ENCODE measurements around the gene ARID4B.
"Not testable (repeated sequence)": the region's sequence is repeated elsewhere in the genome, so short reads cannot be mapped to it uniquely, and the experiment has no call there.

The ARID4B gene

DNA sequence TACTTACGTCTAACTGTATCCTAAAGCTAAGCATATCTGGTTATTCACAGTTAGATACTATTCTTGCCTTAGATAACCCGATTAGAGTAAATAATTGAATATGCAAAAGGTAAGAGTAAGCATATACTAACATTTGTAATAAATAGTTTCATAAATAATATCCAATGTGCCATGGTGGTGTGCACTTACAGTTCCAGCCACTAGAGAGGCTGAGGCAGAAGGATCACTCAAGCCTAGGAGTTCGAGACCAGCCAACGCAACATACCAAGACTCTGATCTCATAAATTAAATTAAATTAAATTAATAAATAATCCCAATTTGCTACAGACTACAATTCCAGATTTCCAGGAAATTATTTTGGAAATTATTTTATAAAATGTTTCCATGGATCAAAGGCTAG, 12.2 kb downstream of the ARID4B start:
- TF ChIP-seq, protein P1, sequence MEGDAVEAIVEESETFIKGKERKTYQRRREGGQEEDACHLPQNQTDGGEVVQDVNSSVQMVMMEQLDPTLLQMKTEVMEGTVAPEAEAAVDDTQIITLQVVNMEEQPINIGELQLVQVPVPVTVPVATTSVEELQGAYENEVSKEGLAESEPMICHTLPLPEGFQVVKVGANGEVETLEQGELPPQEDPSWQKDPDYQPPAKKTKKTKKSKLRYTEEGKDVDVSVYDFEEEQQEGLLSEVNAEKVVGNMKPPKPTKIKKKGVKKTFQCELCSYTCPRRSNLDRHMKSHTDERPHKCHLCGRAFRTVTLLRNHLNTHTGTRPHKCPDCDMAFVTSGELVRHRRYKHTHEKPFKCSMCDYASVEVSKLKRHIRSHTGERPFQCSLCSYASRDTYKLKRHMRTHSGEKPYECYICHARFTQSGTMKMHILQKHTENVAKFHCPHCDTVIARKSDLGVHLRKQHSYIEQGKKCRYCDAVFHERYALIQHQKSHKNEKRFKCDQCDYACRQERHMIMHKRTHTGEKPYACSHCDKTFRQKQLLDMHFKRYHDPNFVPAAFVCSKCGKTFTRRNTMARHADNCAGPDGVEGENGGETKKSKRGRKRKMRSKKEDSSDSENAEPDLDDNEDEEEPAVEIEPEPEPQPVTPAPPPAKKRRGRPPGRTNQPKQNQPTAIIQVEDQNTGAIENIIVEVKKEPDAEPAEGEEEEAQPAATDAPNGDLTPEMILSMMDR (IDR thresholded peaks at IDR 0.05; ENCODE audit: low read depth, low read length) = no peak

DNA sequence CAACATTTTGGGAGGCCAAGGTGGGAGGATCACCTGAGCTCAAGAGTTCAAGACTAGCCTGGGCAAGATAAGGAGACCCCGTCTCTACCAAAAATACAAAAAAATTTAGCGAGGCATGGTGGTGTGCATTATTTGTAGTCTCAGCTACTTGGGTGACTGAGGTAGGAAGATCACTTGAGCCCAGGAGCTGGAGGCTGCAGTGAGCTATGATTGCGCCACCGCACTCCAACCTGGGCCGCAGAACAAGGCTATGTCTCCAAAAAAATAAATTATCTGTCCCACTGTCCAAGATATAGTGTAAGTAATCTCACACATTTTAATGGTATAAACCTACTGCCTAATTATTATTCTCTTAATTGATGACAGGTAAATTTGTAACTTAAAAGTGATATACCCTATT, 12.8 kb downstream of the ARID4B start:
- TF ChIP-seq, protein P1 (IDR thresholded peaks at IDR 0.05; ENCODE audit: low read depth, low read length) = no peak
- H3K4me3 ChIP-seq (ENCODE audit: low read depth, low read length) = no peak overlapping the region

More for the DNA sequence above, 12.2 kb downstream of the ARID4B start:
- H3K4me3 ChIP-seq (ENCODE audit: low read depth, low read length) = no peak overlapping the region

- TF ChIP-seq, protein P1 (IDR thresholded peaks at IDR 0.05; ENCODE audit: low read depth, low read length) = no peak
- no peak overlapping the region for H3K4me3 ChIP-seq (ENCODE audit: low read depth, low read length)
These were observed 13.9 kb downstream of the ARID4B start for GRCh38 chr1:235313931-235314678.

DNA sequence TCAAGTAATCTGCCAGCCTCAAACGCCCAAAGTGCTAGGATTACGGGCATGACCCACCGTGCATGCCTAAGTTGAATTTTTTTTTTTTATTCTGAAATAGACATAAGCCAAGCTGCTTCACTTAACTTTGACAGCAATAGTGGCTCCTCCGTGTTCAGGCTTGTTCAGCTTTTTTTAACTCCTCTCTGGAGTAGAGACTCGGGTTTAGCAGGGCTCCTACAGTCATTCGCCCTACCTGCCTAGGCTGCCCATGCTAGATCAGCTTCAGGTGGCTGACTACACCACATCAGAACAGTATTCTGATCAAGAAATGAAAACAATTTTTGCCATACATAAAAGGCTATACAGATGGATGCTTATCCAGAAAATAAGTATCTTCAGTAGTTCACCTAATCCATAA, 14.7 kb downstream of the ARID4B start:
- H3K4me3 ChIP-seq (ENCODE audit: low read depth, low read length) = no peak overlapping the region
- TF ChIP-seq, protein P1 (IDR thresholded peaks at IDR 0.05; ENCODE audit: low read depth, low read length) = no peak

GRCh38 chr1:235309206-235309605, 18.8 kb downstream of the ARID4B start:
- H3K4me3 ChIP-seq (ENCODE audit: low read depth, low read length) = not testable (repeated sequence)

DNA sequence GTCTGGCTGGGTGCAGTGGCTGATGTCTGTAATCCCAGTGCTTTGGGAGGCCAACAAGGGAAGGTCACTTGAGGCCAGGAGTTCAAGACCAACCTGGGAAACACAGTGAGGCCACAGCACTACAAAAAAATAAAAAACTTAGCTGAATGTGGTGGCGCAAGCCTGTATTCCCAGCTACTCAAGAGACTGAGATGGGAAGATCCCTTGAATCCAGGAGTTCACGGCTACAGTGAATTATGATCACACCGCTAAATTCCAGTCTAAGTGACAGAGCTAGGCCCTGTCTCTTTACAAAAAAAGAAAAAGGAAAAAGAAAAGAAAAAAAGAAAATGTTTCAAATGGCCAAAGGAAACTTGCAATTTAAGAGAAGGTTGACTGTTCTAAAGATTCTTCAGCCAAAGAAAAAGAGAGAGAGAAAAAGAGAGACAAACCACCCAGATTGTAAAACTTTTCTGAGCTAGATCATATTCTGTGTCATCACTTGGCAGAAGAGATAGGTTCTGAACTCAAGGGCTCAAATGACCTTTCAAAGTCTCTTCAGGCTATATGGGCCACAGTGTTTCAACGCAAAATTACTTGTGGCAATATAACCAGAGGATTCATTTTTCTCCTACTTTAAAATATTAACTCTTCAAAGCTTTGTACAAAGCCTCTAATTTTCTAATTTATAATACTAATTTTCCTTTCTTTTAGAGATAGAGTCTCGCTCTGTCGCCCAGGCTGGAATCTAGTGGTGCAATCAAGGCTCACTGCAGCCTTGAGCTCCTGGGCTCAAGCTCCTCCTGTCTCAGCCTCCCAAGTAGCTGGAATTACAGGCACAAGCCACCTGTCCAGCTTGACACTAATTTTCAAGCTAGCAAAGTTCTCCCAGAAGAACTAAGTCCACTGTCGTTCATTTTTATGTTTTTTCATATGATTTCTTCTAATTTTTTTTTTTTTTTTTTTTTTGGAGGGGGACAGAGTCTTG, 20.5 kb downstream of the ARID4B start:
- H3K4me3 ChIP-seq (ENCODE audit: low read depth, low read length) = no peak overlapping the region
- TF ChIP-seq, protein P1 (IDR thresholded peaks at IDR 0.05; ENCODE audit: low read depth, low read length) = no peak

- no peak overlapping the region for H3K4me3 ChIP-seq (ENCODE audit: low read depth, low read length)
- TF ChIP-seq, protein P1 (IDR thresholded peaks at IDR 0.05; ENCODE audit: low read depth, low read length) = no peak
These were observed 23.2 kb downstream of the ARID4B start for GRCh38 chr1:235304549-235305451.

Data from WI38 (cell line).